Thyroid gland (tissue), 4 donors: Measurements from ENCODE around the gene WNT7B. TPM values are rescaled to one million over a fixed set of nuclear protein-coding genes. Genes with fewer than 3 reads are reported as not detected.

Experiments used
- DNase-seq, 2 donors: peaks; one replicate each; pipeline ENCODE4 v3.0.0-alpha.2; 2019
- H3K27ac ChIP-seq, 3 donors: fragments of 200-600 bp; sonication (generic); 1 replicate in 2 of 3; 2 replicates in 1 of 3; pipeline ENCODE4 v1.5.1; 2016 to 2019; ENCODE audit warnings: mild to moderate bottlenecking in 1 of 3, moderate library complexity in 1 of 3
- H3K27me3 ChIP-seq: fragments of 200-600 bp; sonication (generic); one replicate; pipeline ENCODE4 v1.5.1; 2019
- H3K36me3 ChIP-seq, 2 donors: fragments of 200-600 bp; sonication (generic); one replicate each; pipeline ENCODE4 v1.5.1; 2016 to 2019
- H3K4me1 ChIP-seq, 2 donors: fragments of 200-600 bp; sonication (generic); one replicate each; pipeline ENCODE4 v1.5.1; 2017 to 2019
- H3K4me3 ChIP-seq, 3 donors: fragments of 200-600 bp; sonication (generic); replicated peaks in 1 of 3; 1 replicate in 2 of 3; 2 replicates in 1 of 3; pipeline ENCODE4 v1.5.1; 2016; ENCODE audit warnings: mild to moderate bottlenecking in 1 of 3
- H3K9me3 ChIP-seq: fragments of 200-600 bp; sonication (generic); one replicate; pipeline ENCODE4 v1.5.1; 2017
- POLR2A ChIP-seq, 2 donors: fragments of 450-650 bp; IDR thresholded peaks; one replicate each; pipeline ENCODE4 v1.6.1; 2017; ENCODE audit warnings: antibody characterized with exemption in 2 of 2, mild to moderate bottlenecking in 2 of 2, moderate library complexity in 1 of 2
- WGBS, 2 donors: methylation state at CpG; one replicate each; pipeline ENCODE4 v1.1.5; 2017; 5-methylcytosine and 5-hydroxymethylcytosine counted together
- intact Hi-C: fragments of 100-400 bp; cut with DNase I; formaldehyde crosslinking; loops from one replicate; pipeline ENCODE4 v1.15.1; 2023
- total RNA-seq, 4 donors: library from RNA; depleted of rRNA; stranded (reverse); fragments of >200 nt; gene quantifications; one replicate each; pipeline ENCODE4 v1.2.3, GENCODE V29; 2016
- TF ChIP-seq, protein P1 (sequence below), 6 experiments: fragments of 200-600 bp in 3 of 6; fragments of 450-650 bp in 3 of 6; sonication (generic) in 3 of 6; IDR thresholded peaks; one replicate each; pipeline ENCODE4 v1.5.1; 2016 to 2019; ENCODE audit warnings: antibody characterized with exemption in 6 of 6, mild to moderate bottlenecking in 2 of 6, inconsistent platforms in 1 of 6, moderate library complexity in 1 of 6

Gene WNT7B
- total RNA-seq, 4 donors from 2014 or later = 0.83 to 4.3 (median 2.5) TPM; not detected in 1

GRCh38 chr22:45995405-45996101 lies 18.6 kb upstream of the WNT7B start:
- Histone ChIP-seq H3K27me3 (no peaks in the 10 kb centered on the region), H3K27ac (peak overlapping the region; percentile 83 to 85 (median 84)), H3K4me3 (no peak overlapping the region), H3K36me3 (no peaks in the 10 kb centered on the region), H3K4me1 (peaks cover 34 to 56% of the 10 kb centered on the region in 2 donors), H3K9me3 (no peaks in the 10 kb centered on the region)
- intact Hi-C loops = loop anchor here (2.0 kb wide), 1 partner anchor 119 kb away; no protein-coding TSS in a partner anchor
- 86 to 89% methylated on average over 21 to 27 of the region's 27 CpGs for WGBS, 2 donors
- no peak for DNase-seq
- TF ChIP-seq, protein P1, sequence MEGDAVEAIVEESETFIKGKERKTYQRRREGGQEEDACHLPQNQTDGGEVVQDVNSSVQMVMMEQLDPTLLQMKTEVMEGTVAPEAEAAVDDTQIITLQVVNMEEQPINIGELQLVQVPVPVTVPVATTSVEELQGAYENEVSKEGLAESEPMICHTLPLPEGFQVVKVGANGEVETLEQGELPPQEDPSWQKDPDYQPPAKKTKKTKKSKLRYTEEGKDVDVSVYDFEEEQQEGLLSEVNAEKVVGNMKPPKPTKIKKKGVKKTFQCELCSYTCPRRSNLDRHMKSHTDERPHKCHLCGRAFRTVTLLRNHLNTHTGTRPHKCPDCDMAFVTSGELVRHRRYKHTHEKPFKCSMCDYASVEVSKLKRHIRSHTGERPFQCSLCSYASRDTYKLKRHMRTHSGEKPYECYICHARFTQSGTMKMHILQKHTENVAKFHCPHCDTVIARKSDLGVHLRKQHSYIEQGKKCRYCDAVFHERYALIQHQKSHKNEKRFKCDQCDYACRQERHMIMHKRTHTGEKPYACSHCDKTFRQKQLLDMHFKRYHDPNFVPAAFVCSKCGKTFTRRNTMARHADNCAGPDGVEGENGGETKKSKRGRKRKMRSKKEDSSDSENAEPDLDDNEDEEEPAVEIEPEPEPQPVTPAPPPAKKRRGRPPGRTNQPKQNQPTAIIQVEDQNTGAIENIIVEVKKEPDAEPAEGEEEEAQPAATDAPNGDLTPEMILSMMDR (IDR thresholded peaks at IDR 0.05) = no peak
- TF ChIP-seq POLR2A (IDR thresholded peaks at IDR 0.05) = no peak

DNA sequence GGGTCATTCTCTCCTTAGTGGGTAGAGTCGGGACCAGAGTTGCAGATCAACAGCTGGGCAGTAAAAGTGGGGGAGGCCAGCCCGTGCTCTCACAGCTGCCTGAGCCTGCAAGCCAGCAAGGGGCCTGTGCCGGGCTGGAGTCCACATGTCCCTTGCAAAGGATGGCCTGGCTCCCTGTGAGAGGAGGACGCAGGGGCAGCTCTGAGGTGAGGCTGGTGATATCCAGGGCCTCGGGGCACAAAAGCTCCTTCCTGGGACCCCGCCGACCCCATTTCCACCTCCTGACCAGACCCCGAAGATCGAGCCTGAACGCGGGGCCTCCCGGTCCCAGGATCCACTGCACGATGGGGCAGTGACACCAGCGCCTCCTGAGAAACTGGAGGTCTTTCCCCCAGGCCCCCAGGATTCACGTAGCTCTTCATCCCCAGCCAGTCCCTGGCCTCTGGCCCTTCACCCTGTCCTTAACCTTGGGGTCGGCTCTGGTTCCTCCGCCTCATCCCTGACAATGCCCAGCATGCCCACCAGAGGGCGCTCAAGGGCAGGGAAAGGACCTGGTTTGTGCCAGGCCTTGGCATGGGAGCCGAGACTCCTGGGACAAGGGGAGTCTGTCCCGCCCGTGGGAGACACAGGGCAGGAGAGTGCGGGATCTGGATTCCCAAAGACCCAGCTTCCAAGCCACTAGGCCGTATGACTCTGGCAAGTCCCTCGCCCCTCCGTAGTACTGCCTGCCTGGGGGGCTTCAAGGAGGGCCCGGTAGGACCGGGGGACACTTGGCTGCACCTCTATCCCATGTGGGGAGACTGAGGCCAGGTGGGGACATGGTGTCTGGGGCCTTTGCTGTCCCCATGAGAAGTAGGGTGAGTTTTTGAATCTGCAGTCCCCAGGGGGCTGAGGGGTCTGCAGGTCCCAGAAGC lies 17.8 kb upstream of the WNT7B start:
- Histone ChIP-seq H3K4me1 (peaks cover 34 to 53% of the 10 kb centered on the region in 2 donors), H3K36me3 (no peaks in the 10 kb centered on the region), H3K4me3 (no peak overlapping the region), H3K27me3 (no peaks in the 10 kb centered on the region), H3K9me3 (no peaks in the 10 kb centered on the region), H3K27ac (no peak overlapping the region)
- intact Hi-C loops = loop anchor here (2.0 kb wide), 1 partner anchor 120 kb away; no protein-coding TSS in a partner anchor
- peak; percentile 75 to 83 for DNase-seq
- TF ChIP-seq, protein P1 (IDR thresholded peaks at IDR 0.05) = peak; percentile 93 to 97 (median 96)
- TF ChIP-seq POLR2A (IDR thresholded peaks at IDR 0.05) = no peak
- 38 to 43% methylated on average over 21 to 24 of the region's 27 CpGs for WGBS, 2 donors

DNA sequence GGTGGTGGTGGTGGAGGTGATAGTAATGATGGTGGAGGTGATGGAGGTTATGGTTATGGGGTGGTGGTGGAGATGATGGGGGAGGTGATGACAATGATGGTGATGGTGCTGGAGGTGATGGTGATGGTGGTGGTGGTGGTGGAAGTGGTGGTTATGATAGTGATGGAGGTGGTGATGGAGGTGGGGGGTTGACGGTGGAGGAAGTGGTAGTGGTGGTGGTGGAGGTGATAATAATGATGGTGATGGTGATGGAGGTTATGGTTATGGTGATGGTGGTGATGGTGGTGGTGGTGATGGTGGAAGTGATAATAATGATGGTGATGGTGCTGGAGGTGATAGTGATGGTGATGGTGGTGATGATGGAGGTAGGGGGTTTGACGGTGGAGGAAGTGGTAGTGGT lies 16.9 kb upstream of the WNT7B start:
- 84 to 86% methylated on average over 2 of the region's 2 CpGs for WGBS, 2 donors
- H3K27me3 ChIP-seq = no peaks in the 10 kb centered on the region
- no peak for DNase-seq
- H3K36me3 ChIP-seq = no peaks in the 10 kb centered on the region
- no peak for TF ChIP-seq POLR2A (IDR thresholded peaks at IDR 0.05)
- TF ChIP-seq, protein P1 (IDR thresholded peaks at IDR 0.05) = no peak
- H3K4me1 ChIP-seq = peaks cover 34 to 44% of the 10 kb centered on the region in 2 donors
- intact Hi-C loops = loop anchor here (2.0 kb wide), 1 partner anchor 121 kb away; no protein-coding TSS in a partner anchor
- no peak overlapping the region for H3K27ac ChIP-seq
- no peak overlapping the region for H3K4me3 ChIP-seq
- H3K9me3 ChIP-seq = no peaks in the 10 kb centered on the region

GRCh38 chr22:45993143-45993692 lies 16.3 kb upstream of the WNT7B start:
- no peaks in the 10 kb centered on the region for H3K36me3 ChIP-seq
- H3K4me3 ChIP-seq = no peak overlapping the region
- H3K27ac ChIP-seq = no peak overlapping the region
- intact Hi-C loops = no loop called here
- 94 to 96% methylated on average over 5 of the region's 5 CpGs for whole genome bisulfite sequencing, 2 donors
- TF ChIP-seq, protein P1 (IDR thresholded peaks at IDR 0.05) = no peak
- no peak for TF ChIP-seq POLR2A (IDR thresholded peaks at IDR 0.05)
- H3K4me1 ChIP-seq = peaks cover 28 to 37% of the 10 kb centered on the region in 2 donors
- DNase-seq = no peak
- H3K9me3 ChIP-seq = no peaks in the 10 kb centered on the region
- H3K27me3 ChIP-seq = no peaks in the 10 kb centered on the region
